RWPE2 (cell line): ENCODE results near the gene FAM72B.
"Not testable (repeated sequence)": the region's sequence is repeated elsewhere in the genome, so short reads cannot be mapped to it uniquely, and the experiment has no call there.

ENCODE experiments used
- ATAC-seq: fragments of 200-7000 bp; cut with Tn5 transposase; 3 replicates; pipeline ENCODE4 v1.9.1; 2021; ENCODE audit warnings: low read depth
- DNase-seq: peaks from one replicate; pipeline ENCODE4 v3.0.0-alpha.2; 2020; ENCODE audit warnings: low spot score
- H3K27ac ChIP-seq: fragments of 450-650 bp; 2 replicates; pipeline ENCODE4 v1.5.1; 2017; ENCODE audit warnings: mild to moderate bottlenecking; ENCODE audit not compliant: poor library complexity, severe bottlenecking
- H3K27me3 ChIP-seq: fragments of 250-450 bp; sonication (Bioruptor Pico); 2 replicates; pipeline ENCODE4 v1.5.1; 2021; ENCODE audit warnings: mild to moderate bottlenecking, moderate library complexity; ENCODE audit not compliant: insufficient read depth, poor library complexity, severe bottlenecking
- H3K36me3 ChIP-seq: fragments of 250-450 bp; sonication (Bioruptor Pico); 2 replicates; pipeline ENCODE4 v1.5.1; 2020; ENCODE audit warnings: low read depth, mild to moderate bottlenecking, moderate library complexity
- H3K4me1 ChIP-seq: fragments of 250-450 bp; sonication (Bioruptor Pico); 2 replicates; pipeline ENCODE4 v1.5.1; 2021; ENCODE audit warnings: mild to moderate bottlenecking, moderate library complexity; ENCODE audit not compliant: insufficient read depth, poor library complexity, severe bottlenecking
- H3K4me3 ChIP-seq: fragments of 250-450 bp; sonication (Bioruptor Pico); 2 replicates; pipeline ENCODE4 v1.5.1; 2021; ENCODE audit warnings: mild to moderate bottlenecking, moderate library complexity; ENCODE audit not compliant: severe bottlenecking
- H3K9me3 ChIP-seq: fragments of 250-450 bp; sonication (Bioruptor Pico); 2 replicates; pipeline ENCODE4 v1.5.1; 2021; ENCODE audit warnings: mild to moderate bottlenecking, moderate library complexity; ENCODE audit not compliant: severe bottlenecking
- TF ChIP-seq, protein P1 (sequence below): fragments of 450-650 bp; IDR thresholded peaks from one replicate; pipeline ENCODE4 v1.5.1; 2017; ENCODE audit warnings: mild to moderate bottlenecking, moderate library complexity; ENCODE audit not compliant: poor library complexity, severe bottlenecking

Gene FAM72B

DNA sequence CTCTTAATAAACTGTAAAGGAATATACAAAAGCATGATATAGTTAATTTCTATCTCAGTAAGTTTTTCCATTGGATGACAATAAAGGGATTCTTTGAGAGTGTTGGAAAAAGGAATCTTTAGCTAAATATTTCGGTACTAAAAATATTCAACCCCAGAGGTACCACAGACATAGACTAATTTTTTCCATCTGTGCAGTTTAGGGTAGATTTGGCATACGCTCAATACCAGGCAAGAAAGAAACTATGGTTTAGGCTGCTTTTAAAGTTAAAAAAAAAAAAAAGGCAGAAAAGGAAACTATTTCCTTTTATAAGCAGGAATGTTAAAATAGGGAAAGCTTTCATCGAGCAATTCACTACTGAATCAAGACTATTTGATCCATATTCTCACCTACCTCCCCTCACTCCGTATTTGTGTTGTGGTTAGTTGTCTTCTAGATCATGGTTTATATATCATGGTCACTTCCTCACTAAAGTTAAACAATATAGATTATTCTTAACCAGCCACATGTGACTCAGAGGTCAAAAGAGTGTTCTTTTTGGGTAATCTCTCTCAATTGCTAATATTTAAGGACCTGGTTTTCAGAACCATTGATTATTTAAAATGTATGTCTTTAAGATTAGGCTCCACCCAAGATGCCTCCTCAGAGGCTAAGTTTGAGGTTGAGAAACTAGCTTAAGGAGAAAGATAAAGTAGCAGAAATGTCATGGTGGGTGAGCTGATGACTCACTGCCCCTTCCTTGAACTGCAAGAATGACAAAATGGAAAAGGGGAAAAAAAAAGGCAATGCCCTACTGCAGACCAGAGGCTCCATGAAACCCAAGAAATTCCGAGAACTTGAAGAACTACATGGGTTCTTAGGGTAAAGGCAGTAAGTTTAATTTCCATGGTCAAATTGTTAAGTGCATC lies 20.0 kb downstream of the FAM72B start:
- not testable (repeated sequence) for DNase-seq, H3K4me1 ChIP-seq, H3K27me3 ChIP-seq, H3K4me3 ChIP-seq, H3K36me3 ChIP-seq, H3K9me3 ChIP-seq, H3K27ac ChIP-seq, ATAC-seq

DNA sequence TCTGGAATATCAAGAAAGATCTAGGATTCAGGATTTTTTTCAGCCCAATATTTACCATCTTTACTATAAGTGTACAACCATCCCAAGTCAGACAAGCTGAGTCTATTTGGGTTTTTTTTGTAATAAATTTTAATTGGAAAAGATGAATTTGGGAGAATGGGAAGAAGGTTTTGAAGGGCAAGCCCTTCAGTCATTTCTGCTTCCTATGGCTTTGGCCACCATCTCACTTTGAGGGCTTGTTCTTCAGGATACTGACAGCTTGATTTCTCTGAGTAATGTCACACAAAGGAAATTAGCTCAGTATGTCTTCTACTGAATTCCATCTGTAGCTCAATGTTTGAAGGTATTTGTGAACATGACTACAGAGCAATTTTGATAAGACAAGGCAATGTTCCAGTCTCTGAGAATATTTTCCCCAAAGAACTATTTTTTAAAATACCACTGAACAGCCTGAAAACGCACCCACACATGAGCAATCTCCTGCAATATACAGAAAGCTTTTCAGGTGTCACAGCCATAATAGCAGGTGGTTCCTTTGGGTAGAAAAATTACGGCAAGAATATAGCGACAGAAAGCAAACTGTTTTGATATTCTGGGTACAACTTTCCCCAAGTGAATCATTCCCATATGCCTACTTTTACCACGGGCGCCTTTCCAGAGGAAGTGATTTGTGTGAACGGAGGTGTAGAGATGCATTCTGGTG lies 22.8 kb downstream of the FAM72B start:
- not testable (repeated sequence) for DNase-seq, H3K4me1 ChIP-seq, ATAC-seq, H3K9me3 ChIP-seq, H3K27me3 ChIP-seq, H3K4me3 ChIP-seq, H3K27ac ChIP-seq, H3K36me3 ChIP-seq

DNA sequence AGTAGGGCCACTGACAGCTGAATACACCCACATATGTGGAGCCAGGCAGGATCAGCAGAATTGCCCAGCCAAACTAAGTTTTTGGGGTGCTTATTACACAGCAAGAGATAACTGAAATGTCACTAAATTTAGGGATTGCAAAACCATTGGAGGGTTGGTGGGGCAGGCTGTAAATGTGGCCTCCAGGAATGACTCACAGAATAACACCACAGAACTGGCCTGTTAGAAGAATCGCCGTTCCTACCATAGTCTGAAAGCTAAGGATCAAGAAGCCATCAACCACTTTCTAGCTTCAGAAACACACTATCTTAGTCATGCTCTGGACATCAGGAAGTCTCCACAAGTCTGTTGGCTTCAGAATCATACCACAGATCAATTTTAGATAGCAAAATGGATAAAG lies 24.0 kb downstream of the FAM72B start:
- DNase-seq, H3K4me3 ChIP-seq, H3K27ac ChIP-seq: not testable (repeated sequence)

DNA sequence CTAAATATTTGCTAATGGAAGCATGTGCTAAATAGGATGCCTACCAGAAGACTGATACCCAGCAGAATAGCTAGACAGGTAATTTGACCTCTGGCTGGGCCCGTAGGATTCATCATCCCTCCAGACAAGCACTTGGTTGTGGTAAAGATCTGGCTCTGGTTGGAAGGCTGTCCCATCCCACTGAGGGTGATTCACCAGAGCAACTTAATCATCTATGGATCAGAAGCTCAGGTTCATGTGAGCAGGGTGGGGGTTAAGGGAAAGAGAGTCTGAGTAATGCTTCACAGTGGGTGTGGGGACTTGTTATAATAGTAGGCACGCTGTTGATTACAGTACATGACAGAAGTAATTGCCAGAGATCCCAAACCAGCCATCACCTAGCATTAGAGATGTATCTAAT lies 26.5 kb downstream of the FAM72B start:
- H3K4me1 ChIP-seq, H3K9me3 ChIP-seq, H3K4me3 ChIP-seq, H3K36me3 ChIP-seq, H3K27ac ChIP-seq, H3K27me3 ChIP-seq, DNase-seq: not testable (repeated sequence)
- ATAC-seq: peak; percentile 99

More for the DNA sequence above, 24.0 kb downstream of the FAM72B start:
- H3K36me3 ChIP-seq, H3K9me3 ChIP-seq, H3K27me3 ChIP-seq, H3K4me1 ChIP-seq, ATAC-seq: not testable (repeated sequence)

DNA sequence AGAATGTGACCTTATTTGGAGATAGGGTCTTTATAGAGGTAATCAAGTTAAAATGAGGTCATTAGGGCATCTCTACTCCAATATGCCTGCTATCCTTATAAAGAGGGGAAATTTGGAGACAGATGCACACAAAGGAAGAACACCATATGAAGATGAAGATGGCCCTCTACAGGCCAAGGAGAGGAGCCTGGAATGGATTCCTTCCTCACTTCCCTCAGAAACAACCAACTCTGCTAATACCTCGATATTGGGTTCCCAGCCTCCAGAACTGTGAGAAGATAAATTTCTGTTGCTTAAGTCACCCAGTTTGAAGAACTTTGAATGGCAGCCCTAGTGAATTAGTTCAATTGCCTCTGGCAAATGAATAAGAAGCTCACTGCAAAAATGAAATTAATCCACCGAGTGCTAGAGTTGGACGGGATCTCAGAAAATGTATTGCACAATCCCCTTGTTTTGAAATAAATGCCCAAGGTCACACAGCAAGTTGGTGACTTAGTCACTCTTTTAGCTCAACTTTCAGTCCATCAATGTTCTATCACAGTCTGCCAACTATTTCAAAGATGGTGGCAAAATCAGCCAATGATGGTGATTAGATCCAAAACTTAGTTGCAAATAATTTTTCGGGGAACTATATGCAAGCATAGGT lies 27.1 kb downstream of the FAM72B start:
- H3K4me1 ChIP-seq, DNase-seq, H3K9me3 ChIP-seq, H3K27me3 ChIP-seq, H3K36me3 ChIP-seq, H3K27ac ChIP-seq, H3K4me3 ChIP-seq: not testable (repeated sequence)
- ATAC-seq: peak; percentile 30

DNA sequence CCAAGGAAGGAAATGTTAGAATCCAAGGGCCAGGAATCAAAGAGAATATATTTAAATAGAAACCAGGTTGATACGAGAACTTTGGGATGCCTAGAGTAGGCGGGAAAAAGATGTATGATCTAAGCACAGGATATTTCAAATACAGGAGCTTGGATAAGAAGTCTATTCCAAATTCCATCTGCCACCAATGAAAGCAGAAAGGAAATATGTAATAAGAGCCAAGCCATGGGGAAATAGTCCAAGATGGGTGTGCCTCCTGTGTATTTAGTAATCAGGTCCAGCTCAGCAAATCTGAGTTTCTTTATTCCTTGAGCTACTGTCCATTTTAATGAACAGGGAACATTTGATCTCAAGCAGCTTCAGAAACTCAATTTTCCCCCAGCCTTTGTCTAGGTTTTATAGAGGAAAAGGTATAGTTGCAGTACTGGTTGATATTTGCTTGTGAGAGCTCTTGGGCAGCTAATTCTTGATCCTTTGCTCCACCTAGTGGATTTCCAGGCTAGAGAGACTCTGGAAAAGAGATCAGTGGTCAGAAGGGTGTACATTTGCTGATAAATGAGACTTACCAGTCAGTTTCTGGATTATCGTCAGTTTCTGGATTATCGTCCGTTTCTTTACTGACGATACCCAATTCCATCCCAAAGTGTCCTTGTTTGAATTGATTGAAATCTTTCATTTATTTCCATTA lies 28.3 kb downstream of the FAM72B start:
- not testable (repeated sequence) for H3K27ac ChIP-seq, H3K36me3 ChIP-seq, H3K4me3 ChIP-seq, H3K4me1 ChIP-seq, H3K9me3 ChIP-seq, ATAC-seq, H3K27me3 ChIP-seq, DNase-seq
- TF ChIP-seq, protein P1, sequence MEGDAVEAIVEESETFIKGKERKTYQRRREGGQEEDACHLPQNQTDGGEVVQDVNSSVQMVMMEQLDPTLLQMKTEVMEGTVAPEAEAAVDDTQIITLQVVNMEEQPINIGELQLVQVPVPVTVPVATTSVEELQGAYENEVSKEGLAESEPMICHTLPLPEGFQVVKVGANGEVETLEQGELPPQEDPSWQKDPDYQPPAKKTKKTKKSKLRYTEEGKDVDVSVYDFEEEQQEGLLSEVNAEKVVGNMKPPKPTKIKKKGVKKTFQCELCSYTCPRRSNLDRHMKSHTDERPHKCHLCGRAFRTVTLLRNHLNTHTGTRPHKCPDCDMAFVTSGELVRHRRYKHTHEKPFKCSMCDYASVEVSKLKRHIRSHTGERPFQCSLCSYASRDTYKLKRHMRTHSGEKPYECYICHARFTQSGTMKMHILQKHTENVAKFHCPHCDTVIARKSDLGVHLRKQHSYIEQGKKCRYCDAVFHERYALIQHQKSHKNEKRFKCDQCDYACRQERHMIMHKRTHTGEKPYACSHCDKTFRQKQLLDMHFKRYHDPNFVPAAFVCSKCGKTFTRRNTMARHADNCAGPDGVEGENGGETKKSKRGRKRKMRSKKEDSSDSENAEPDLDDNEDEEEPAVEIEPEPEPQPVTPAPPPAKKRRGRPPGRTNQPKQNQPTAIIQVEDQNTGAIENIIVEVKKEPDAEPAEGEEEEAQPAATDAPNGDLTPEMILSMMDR: peak; percentile 15

DNA sequence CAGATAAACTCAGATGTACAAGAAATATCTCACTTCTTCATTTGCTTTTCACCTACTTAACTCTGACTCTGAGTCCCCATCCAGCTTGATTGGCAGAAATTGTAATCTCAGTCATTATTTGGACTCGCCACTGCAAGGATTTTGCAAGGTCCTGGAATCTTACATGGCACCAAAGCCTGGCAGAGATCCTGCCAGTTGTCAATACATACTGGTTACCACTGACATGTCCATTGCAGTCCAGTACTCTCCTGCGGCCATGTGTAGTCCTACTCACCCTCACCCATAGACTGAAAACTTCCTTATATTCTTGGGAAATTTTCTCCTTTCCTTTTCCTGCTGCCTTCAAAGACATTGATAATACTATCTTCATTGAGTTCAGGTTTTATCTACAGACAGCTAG lies 29.3 kb downstream of the FAM72B start:
- H3K4me1 ChIP-seq, ATAC-seq, H3K27ac ChIP-seq, H3K4me3 ChIP-seq, H3K27me3 ChIP-seq, DNase-seq, H3K9me3 ChIP-seq, H3K36me3 ChIP-seq: not testable (repeated sequence)

DNA sequence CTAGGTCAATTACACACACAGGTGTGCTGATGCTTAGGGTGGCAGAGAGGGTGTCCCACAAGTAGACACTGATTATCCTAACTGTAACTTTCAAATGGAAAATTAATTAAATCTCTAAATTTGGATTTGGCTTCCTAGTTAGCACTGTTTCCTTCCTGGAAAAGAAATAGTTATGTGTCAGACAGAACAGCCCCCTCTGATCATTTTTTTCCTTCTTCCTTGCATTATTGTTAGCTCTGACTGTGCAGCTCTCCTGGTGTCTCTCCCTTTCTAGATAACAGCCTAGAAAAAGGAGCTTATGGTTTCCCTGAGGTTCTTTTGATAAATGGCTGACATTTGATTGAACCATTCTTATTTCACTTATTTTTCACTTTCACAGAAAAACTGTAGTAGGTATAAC lies 31.4 kb downstream of the FAM72B start:
- not testable (repeated sequence) for H3K27me3 ChIP-seq, H3K4me1 ChIP-seq, H3K9me3 ChIP-seq, ATAC-seq, H3K36me3 ChIP-seq, DNase-seq, H3K27ac ChIP-seq, H3K4me3 ChIP-seq

DNA sequence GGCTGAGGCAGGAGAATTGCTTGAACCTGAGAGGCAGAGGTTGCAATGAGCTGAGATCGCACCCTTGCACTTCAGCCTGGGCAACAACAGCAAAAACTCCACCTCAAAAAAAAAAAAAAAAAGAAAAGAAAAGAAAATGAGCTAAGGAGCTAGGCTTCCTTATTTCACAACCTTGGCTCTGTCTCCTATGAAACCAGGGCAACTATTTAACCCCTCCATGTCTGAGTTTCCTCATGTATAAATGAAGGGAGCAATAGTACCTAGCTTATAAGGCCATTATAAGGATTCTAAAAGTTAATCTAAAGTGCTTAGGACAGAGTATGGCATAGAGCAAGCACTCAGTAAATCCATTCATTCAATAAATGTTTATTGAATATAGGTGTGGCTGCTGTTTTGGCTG lies 32.8 kb downstream of the FAM72B start:
- H3K27me3 ChIP-seq, H3K27ac ChIP-seq, H3K4me1 ChIP-seq, H3K36me3 ChIP-seq, ATAC-seq, DNase-seq, H3K9me3 ChIP-seq, H3K4me3 ChIP-seq: not testable (repeated sequence)
